Endothelial cell of umbilical vein (primary cell): Measurements from ENCODE around the gene ZFHX2. TPM values are rescaled to one million over a fixed set of nuclear protein-coding genes. Genes with fewer than 3 reads are reported as not detected.
"Not testable (repeated sequence)": the region's sequence is repeated elsewhere in the genome, so short reads cannot be mapped to it uniquely, and the experiment has no call there.

Source experiments
- BruUV-seq: library from RNA; stranded (reverse); fragments of 400-500 nt; replicated peaks from 2 replicates; lab custom pipeline; 2021; lab: Mats Ljungman, UMichigan
- CTCF ChIA-PET: fragments of 300-600, 350-600 bp; sonication (Branson Sonifier 250); formaldehyde crosslinking; loops from one replicate; lab custom pipeline; 2021; ENCODE audit warnings: antibody characterized with exemption, inconsistent platforms; lab: Charles Lee
- POLR2A ChIA-PET: fragments of 300-600, 350-600 bp; sonication (Branson Sonifier 250); formaldehyde crosslinking; loops from one replicate; lab custom pipeline; 2021; ENCODE audit warnings: antibody characterized with exemption, inconsistent platforms; lab: Charles Lee
- DNase-seq: peaks from one replicate; pipeline ENCODE4 v3.0.0-alpha.2; 2011; ENCODE audit warnings: low read depth, low spot score
- FAIRE-seq: peaks from 2 replicates; lab custom pipeline; 2011; peaks lifted over from hg19 to GRCh38; lab: Jason Lieb, UNC
- H2AFZ ChIP-seq: 2 replicates; pipeline ENCODE4 v1.6.0; 2012; ENCODE audit warnings: low read depth, low read length, control low read depth, inconsistent platforms
- H3K27ac ChIP-seq: 2 replicates; pipeline ENCODE4 v1.5.1; 2011; ENCODE audit warnings: low read depth, mild to moderate bottlenecking, control low read depth, low read length, moderate library complexity; ENCODE audit not compliant: insufficient read depth
- H3K27me3 ChIP-seq, 2 experiments: 2 replicates each; pipeline versions ENCODE4 v1.6.0 to v1.6.1; 2011; ENCODE audit warnings: low read length in 2 of 2, mixed read lengths in 1 of 2; ENCODE audit not compliant: control insufficient read depth in 2 of 2, insufficient read depth in 2 of 2
- H3K36me3 ChIP-seq, 2 experiments: 2 replicates in 1 of 2; 3 replicates in 1 of 2; pipeline ENCODE4 v1.5.1; 2011; ENCODE audit warnings: low read length in 2 of 2, mild to moderate bottlenecking in 1 of 2, moderate library complexity in 1 of 2; ENCODE audit not compliant: control insufficient read depth in 2 of 2, insufficient read depth in 2 of 2; ENCODE audit errors: extremely low read depth in 1 of 2
- H3K4me1 ChIP-seq: 3 replicates; pipeline ENCODE4 v1.5.1; 2011; ENCODE audit warnings: mild to moderate bottlenecking, low read length; ENCODE audit not compliant: control insufficient read depth, insufficient read depth; ENCODE audit errors: extremely low read depth
- H3K4me2 ChIP-seq: 2 replicates; pipeline ENCODE4 v1.6.1; 2011; ENCODE audit warnings: low read length, control low read depth, mixed read lengths; ENCODE audit not compliant: insufficient read depth
- H3K4me3 ChIP-seq, 3 experiments: fragments of 200-600 bp in 1 of 3; sonication (generic), shearing (Covaris generic) in 1 of 3; replicated peaks in 1 of 3; 2 replicates each; pipeline ENCODE4 v1.5.1; 2011 to 2016; ENCODE audit warnings: control low read depth in 3 of 3, low read length in 3 of 3, mild to moderate bottlenecking in 2 of 3, inconsistent platforms in 1 of 3, low read depth in 1 of 3, moderate library complexity in 1 of 3; ENCODE audit not compliant: insufficient read depth in 1 of 3
- H3K79me2 ChIP-seq: 2 replicates; pipeline ENCODE4 v1.6.0; 2012; ENCODE audit warnings: low read length, inconsistent platforms; ENCODE audit not compliant: control insufficient read depth, insufficient read depth
- H3K9ac ChIP-seq: replicated peaks from 2 replicates; pipeline ENCODE3; 2011; ENCODE audit warnings: low read length, control low read depth; ENCODE audit not compliant: insufficient read depth; ENCODE audit errors: extremely low read depth
- H3K9me1 ChIP-seq: replicated peaks from 3 replicates; pipeline ENCODE4 v1.6.0; 2011; ENCODE audit warnings: mild to moderate bottlenecking, low read length; ENCODE audit not compliant: control insufficient read depth, insufficient read depth; ENCODE audit errors: extremely low read depth
- H3K9me3 ChIP-seq: replicated peaks from 2 replicates; pipeline ENCODE4 v1.5.1; 2012; ENCODE audit warnings: low read length, inconsistent platforms; ENCODE audit not compliant: control insufficient read depth, insufficient read depth
- H4K20me1 ChIP-seq: replicated peaks from 2 replicates; pipeline ENCODE3; 2011; ENCODE audit warnings: mild to moderate bottlenecking, low read length; ENCODE audit not compliant: control insufficient read depth, insufficient read depth; ENCODE audit errors: extremely low read depth
- CTCF ChIP-seq, 2 donors: IDR thresholded peaks; 1 replicate in 1 of 2; 2 replicates in 1 of 2; pipeline ENCODE4 v1.5.1; 2011; ENCODE audit warnings: low read length in 2 of 2, mild to moderate bottlenecking in 2 of 2, moderate library complexity in 2 of 2, control low read depth in 1 of 2, inconsistent platforms in 1 of 2, low read depth in 1 of 2; ENCODE audit not compliant: insufficient read depth in 1 of 2; ENCODE audit errors: extremely low read depth in 1 of 2
- EZH2 ChIP-seq: IDR thresholded peaks from 2 replicates; pipeline ENCODE4 v1.6.1; 2012; ENCODE audit warnings: borderline replicate concordance, low read depth, mild to moderate bottlenecking, moderate library complexity, low read length, inconsistent platforms; ENCODE audit not compliant: severe bottlenecking
- FOS ChIP-seq: IDR thresholded peaks from 2 replicates; pipeline ENCODE4 v1.6.1; 2011; ENCODE audit warnings: mild to moderate bottlenecking, low read length, moderate library complexity, borderline replicate concordance; ENCODE audit not compliant: insufficient read depth
- GATA2 ChIP-seq: IDR thresholded peaks from 2 replicates; pipeline ENCODE4 v1.7.0; 2011; ENCODE audit warnings: low read depth, mild to moderate bottlenecking, moderate library complexity, mixed read lengths, low read length; ENCODE audit not compliant: insufficient read length, insufficient read depth
- JUN ChIP-seq: IDR thresholded peaks from 2 replicates; pipeline ENCODE4 v1.6.1; 2011; ENCODE audit warnings: borderline replicate concordance, low read depth; ENCODE audit not compliant: insufficient read length, insufficient read depth
- MAX ChIP-seq: IDR thresholded peaks from 2 replicates; pipeline ENCODE4 v1.6.1; 2011; ENCODE audit not compliant: insufficient read depth, insufficient read length
- MYC ChIP-seq: IDR thresholded peaks from one replicate; pipeline ENCODE4 v1.6.1; 2011; ENCODE audit warnings: mild to moderate bottlenecking, low read depth, low read length
- POLR2A ChIP-seq: IDR thresholded peaks from 2 replicates; pipeline ENCODE4 v1.6.1; 2012; ENCODE audit warnings: low read depth, mild to moderate bottlenecking, control low read depth, low read length
- POLR2AphosphoS5 ChIP-seq: IDR thresholded peaks from 2 replicates; pipeline ENCODE4 v1.6.1; 2012; ENCODE audit warnings: low read depth, mild to moderate bottlenecking, control low read depth, low read length, moderate library complexity; ENCODE audit not compliant: insufficient read depth
- dilution Hi-C: fragments of 300-500 bp; cut with MboI; formaldehyde crosslinking; loops from one replicate; pipeline ENCODE4 v1.15.0; 2019; ENCODE audit warnings: low sequenced_read_pairs; ENCODE audit not compliant: extremely low pct_ligation_motif_present
- intact Hi-C: fragments of 100-400 bp; cut with micrococcal nuclease; formaldehyde crosslinking; loops from one replicate; pipeline ENCODE4 v1.10.0; 2022
- polyA plus RNA-seq, 4 experiments: library from polyadenylated mRNA; depleted of rRNA in 3 of 4; stranded (reverse) in 3 of 4; unstranded in 1 of 4; fragments of >200 nt; gene quantifications; 2 replicates each; pipeline versions ENCODE4 v1.2.1 to v1.2.3, GENCODE V29; 2011 to 2012; ENCODE audit warnings: missing spikeins in 1 of 4
- total RNA-seq: library from RNA; stranded (reverse); gene quantifications from 2 replicates; pipeline ENCODE4 v1.2.3, GENCODE V29; 2021

The ZFHX2 gene
- total and polyA plus RNA-seq, 2 donors (not counting 3 experiments of a cell fraction or from before 2014, with no cell fraction given), result 0.25 to 2.3 TPM

- CTCF ChIA-PET, result interaction anchor here (1.0 to 2.5 kb wide), 9 partner anchors 8 to 60 kb away, joined by 3 to 39 read pairs (median 7); no protein-coding TSS in a partner anchor
- Histone ChIP-seq H3K4me3 (no peak overlapping the region), H3K4me2 (no peak overlapping the region), H3K79me2 (no peaks in the 10 kb centered on the region), H3K27ac (no peak overlapping the region), H3K9me1 (no peaks in the 10 kb centered on the region), H4K20me1 (no peaks in the 10 kb centered on the region), H3K9me3 (no peaks in the 10 kb centered on the region), H3K9ac (no peak overlapping the region), H3K27me3 (no peaks in the 10 kb centered on the region), H3K36me3 (no peaks in the 10 kb centered on the region), H3K4me1 (no peaks in the 10 kb centered on the region), H2AFZ (no peak overlapping the region)
- POLR2A ChIA-PET, result no interaction called here
- dilution Hi-C loops, result no loop called here
- no peak for DNase-seq
- intact Hi-C loops, result no loop called here
- BruUV-seq, result no TSS peak
- no peak for FAIRE-seq
- TF ChIP-seq MAX (no peak), JUN (no peak), CTCF (IDR thresholded peaks at IDR 0.05; ENCODE audit: extremely low read depth in 1 of 2, insufficient read depth in 1 of 2, low read depth in 1 of 2, low read length in 2 of 2) (no peak), POLR2A (no peak), POLR2AphosphoS5 (no peak), GATA2 (no peak), EZH2 (no peak), FOS (no peak), MYC (no peak)
Measured at GRCh38 chr14:23537351-23538049, 14.1 kb downstream of the ZFHX2 start.

- H3K4me2 ChIP-seq, BruUV-seq, H3K27me3 ChIP-seq, H4K20me1 ChIP-seq, H3K9me3 ChIP-seq, POLR2A ChIA-PET, DNase-seq, H3K36me3 ChIP-seq, FAIRE-seq, H2AFZ ChIP-seq, H3K4me3 ChIP-seq, H3K79me2 ChIP-seq, H3K9me1 ChIP-seq, H3K4me1 ChIP-seq, intact Hi-C loops, H3K27ac ChIP-seq, dilution Hi-C loops, H3K9ac ChIP-seq: not testable (repeated sequence)
- CTCF ChIA-PET, result interaction anchor here (0.7 to 1.6 kb wide), 2 partner anchors 9 to 23 kb away, joined by 3 to 7 read pairs; no protein-coding TSS in a partner anchor
Measured at GRCh38 chr14:23536906-23537305, 14.7 kb downstream of the ZFHX2 start.
